Neuron (in vitro differentiated cells): ENCODE data around the gene GRIN2A.

Experiments
- H2AFZ ChIP-seq: one replicate; pipeline ENCODE4 v1.6.1; 2013; ENCODE audit warnings: low read depth, mild to moderate bottlenecking, inconsistent platforms, low read length, moderate library complexity
- H3K27me3 ChIP-seq: one replicate; pipeline ENCODE4 v1.6.1; 2013; ENCODE audit warnings: low read length; ENCODE audit not compliant: insufficient read depth
- H3K36me3 ChIP-seq: one replicate; pipeline ENCODE4 v1.6.1; 2013; ENCODE audit warnings: low read length; ENCODE audit not compliant: insufficient read depth
- H3K4me1 ChIP-seq: one replicate; pipeline ENCODE4 v1.6.1; 2013; ENCODE audit warnings: low read length; ENCODE audit not compliant: insufficient read depth
- H3K4me3 ChIP-seq: 2 replicates; pipeline ENCODE4 v1.5.1; 2013; ENCODE audit warnings: mild to moderate bottlenecking, low read length, moderate library complexity
- H3K9me3 ChIP-seq: one replicate; pipeline ENCODE4 v1.6.1; 2013; ENCODE audit warnings: low read length

GRIN2A gene

DNA sequence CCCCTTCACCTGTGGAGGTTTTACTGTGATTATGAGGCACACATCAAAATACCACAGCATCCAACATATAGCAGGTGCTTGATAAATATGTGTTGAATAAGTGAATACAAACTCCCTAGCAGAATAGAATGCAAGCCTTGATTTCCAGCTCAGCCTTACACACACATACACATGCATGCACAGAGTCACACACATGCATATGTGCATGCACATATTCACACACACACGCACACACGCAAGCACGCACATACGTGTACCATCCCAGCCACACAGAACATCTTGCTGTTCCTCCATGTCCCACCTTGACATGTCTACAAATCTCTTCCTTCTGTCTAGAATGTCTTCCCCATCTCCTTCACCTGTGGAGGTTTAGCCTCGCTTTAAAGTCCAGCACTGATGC is 160.1 kb downstream of the GRIN2A start:
- Histone ChIP-seq H3K4me1 (no peaks in the 10 kb centered on the region), H3K9me3 (no peaks in the 10 kb centered on the region), H3K27me3 (no peaks in the 10 kb centered on the region), H3K4me3 (no peak overlapping the region), H2AFZ (no peak overlapping the region), H3K36me3 (no peaks in the 10 kb centered on the region)

DNA sequence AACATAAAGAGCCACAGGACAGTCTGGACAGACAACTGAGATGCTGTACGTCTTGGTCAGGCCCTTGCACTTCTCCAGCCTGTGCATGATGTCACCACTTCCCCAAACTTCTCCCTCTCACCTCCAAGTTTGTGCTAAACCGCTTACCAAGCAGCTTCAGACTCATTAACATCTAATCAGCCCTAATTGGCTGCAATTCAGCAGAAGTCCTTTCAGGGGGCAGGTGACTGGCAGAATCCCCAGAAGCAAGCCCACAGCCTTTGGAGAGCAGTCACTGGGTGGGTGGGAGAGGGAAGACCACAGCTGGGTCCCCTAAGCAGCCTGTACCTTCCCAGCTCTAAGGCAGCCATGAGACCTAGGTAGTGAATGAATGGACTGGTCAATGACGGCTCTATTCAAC is 161.4 kb downstream of the GRIN2A start:
- H2AFZ ChIP-seq, result no peak overlapping the region
- H3K4me3 ChIP-seq, result no peak overlapping the region
- no peaks in the 10 kb centered on the region for H3K9me3 ChIP-seq
- no peaks in the 10 kb centered on the region for H3K27me3 ChIP-seq
- H3K36me3 ChIP-seq, result no peaks in the 10 kb centered on the region
- H3K4me1 ChIP-seq, result no peaks in the 10 kb centered on the region

DNA sequence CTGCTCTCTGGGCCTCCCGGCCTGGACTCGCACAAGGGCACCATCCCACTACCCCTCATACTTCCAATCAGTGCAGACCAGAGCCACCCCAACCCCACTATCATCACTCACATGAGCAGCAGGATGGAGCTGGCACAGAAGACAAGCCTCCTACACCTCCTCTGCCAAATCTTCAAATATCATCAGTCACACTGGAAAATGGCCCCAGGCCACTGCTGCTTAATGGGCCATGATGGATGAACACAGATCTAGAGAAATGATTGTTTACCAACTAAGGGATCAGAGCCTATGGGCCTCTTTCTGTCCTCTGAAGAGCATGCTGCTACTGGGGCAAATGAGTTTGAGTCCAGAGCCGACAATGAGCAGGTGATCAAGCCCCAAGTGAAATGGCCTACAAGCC is 165.5 kb downstream of the GRIN2A start:
- no peaks in the 10 kb centered on the region for H3K27me3 ChIP-seq
- H3K4me1 ChIP-seq, result no peaks in the 10 kb centered on the region
- no peaks in the 10 kb centered on the region for H3K9me3 ChIP-seq
- H2AFZ ChIP-seq, result no peak overlapping the region
- no peak overlapping the region for H3K4me3 ChIP-seq
- H3K36me3 ChIP-seq, result no peaks in the 10 kb centered on the region

DNA sequence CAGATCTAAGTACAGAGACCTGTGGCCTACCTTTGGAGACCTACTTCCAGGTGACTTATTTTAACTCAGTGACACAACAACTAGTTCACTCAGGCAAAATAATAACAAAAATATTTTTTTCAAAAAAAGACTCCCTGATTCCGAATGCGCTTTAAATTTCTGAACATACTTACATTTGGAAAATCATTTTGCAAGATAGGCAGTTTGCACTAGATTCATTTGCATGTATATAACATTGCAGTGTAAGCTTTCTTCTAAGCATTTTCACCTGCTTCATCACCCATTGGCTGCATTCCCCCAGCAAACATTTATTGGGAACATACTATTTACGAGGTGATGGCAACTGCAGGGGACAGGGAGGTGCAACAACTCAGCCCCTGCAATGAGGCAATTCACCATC is 166.8 kb downstream of the GRIN2A start:
- Histone ChIP-seq H3K4me1 (no peaks in the 10 kb centered on the region), H3K36me3 (no peaks in the 10 kb centered on the region), H3K4me3 (no peak overlapping the region), H3K27me3 (no peaks in the 10 kb centered on the region), H2AFZ (no peak overlapping the region), H3K9me3 (no peaks in the 10 kb centered on the region)

DNA sequence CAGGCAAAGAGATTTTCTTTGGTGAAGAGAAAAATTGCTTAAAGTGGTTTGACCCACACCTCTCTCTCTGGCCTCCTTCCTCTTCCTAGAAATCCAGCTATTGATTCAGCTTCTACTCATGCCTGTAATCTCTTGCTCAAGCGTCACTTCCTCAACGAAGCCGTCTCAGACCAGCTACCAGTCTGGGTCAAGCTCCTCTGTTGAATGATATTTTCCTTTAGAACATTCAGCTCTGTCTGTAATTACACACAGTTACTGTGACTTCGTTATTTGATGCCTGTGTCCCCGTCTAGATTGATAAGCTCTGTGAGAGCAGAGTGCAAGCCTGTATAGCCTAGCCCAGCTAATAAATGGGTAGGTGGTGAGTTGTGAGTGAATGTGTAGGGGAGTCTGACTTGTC is 168.5 kb downstream of the GRIN2A start:
- Histone ChIP-seq H3K27me3 (no peaks in the 10 kb centered on the region), H3K4me1 (no peaks in the 10 kb centered on the region), H2AFZ (no peak overlapping the region), H3K9me3 (no peaks in the 10 kb centered on the region), H3K36me3 (no peaks in the 10 kb centered on the region), H3K4me3 (no peak overlapping the region)

DNA sequence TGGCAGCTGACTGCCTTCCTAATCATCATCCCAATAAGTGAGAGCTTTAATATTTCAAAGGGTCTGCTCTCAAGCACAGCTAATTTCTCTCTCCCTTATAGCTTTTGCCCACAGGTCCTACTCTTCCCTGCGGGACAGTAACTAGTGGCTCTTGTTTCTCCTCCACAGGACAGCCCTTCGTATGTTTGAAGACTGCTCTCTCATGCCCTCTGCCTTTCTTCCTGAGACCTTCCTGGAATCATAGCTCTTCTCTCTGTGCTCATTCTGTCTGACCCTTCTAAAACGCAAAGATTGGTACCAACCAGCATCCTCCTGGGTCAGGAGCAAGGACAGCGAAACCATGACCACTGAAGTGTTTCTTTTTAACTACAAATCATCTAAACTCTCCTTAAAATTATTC is 168.9 kb downstream of the GRIN2A start:
- H3K4me3 ChIP-seq, result no peak overlapping the region
- no peak overlapping the region for H2AFZ ChIP-seq
- H3K36me3 ChIP-seq, result no peaks in the 10 kb centered on the region
- H3K4me1 ChIP-seq, result no peaks in the 10 kb centered on the region
- no peaks in the 10 kb centered on the region for H3K9me3 ChIP-seq
- H3K27me3 ChIP-seq, result no peaks in the 10 kb centered on the region

DNA sequence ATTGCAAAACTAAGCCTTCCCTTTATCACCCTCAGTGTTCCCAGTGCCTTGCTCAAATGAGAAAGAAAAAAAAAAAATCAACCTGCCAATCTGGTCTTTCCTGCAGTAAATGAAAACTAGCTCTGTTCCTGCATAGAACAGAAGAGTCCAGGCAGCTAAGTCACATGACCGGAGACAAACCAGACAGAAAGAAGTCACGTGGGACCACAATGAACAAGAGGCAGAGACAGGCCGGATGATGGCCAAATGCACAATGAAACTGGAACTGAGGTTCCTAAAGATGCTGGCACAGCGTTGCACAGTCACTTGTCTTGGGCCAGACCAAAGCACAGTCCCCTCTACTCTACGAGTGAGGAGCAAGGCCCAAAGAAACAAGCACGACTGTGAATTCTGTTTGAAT is 172.5 kb downstream of the GRIN2A start:
- H2AFZ ChIP-seq, result no peak overlapping the region
- no peaks in the 10 kb centered on the region for H3K36me3 ChIP-seq
- H3K9me3 ChIP-seq, result no peaks in the 10 kb centered on the region
- no peaks in the 10 kb centered on the region for H3K27me3 ChIP-seq
- H3K4me3 ChIP-seq, result no peak overlapping the region
- H3K4me1 ChIP-seq, result no peaks in the 10 kb centered on the region

DNA sequence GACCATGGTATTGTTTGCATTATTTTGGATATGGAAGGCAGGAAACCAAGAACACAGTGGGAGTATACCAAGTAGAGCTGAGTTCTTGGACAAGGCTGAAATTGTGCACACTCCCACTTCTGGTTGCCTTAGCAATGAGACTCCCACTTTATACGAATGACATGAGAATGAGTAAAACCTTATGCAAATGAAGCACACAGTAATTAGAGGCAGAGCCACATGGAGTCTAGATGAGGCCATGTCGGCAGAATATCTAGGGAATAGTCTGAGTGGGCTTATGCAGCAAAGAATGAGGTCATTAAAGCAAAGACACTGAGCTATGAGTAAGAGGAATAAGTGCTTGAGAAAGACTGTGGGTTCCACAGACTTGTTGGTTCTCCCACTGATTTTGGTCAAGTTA is 178.7 kb downstream of the GRIN2A start:
- no peaks in the 10 kb centered on the region for H3K27me3 ChIP-seq

DNA sequence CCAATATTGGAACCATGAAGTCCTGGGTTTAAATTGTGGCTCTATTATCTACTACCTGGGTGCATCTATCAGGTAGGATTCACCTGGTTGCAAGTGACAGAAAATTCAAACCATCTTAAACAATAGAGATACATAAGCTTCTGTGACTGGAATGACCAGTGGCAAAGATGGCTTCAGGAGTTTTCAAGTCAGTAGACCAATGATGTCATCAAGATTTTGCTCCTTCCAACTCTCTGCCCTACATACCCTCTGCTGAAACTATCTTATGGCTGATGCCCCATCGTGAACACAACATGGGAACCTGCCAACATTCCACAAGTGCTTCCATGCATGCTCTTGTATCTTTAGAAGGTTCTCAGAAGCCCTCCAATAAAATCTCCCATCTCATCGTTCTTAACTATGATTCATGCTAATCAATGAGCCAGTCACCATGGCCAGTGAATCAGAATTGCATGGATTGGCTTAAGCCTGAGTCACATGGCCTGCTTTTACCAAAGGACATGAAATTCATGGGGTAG is 180.9 kb downstream of the GRIN2A start:
- Histone ChIP-seq H3K36me3 (no peaks in the 10 kb centered on the region), H3K27me3 (no peaks in the 10 kb centered on the region), H3K4me1 (no peaks in the 10 kb centered on the region), H3K4me3 (no peak overlapping the region), H3K9me3 (no peaks in the 10 kb centered on the region), H2AFZ (no peak overlapping the region)

More for the DNA sequence above, 178.7 kb downstream of the GRIN2A start:
- Histone ChIP-seq H3K36me3 (no peaks in the 10 kb centered on the region), H3K4me3 (no peak overlapping the region), H3K4me1 (no peaks in the 10 kb centered on the region), H3K9me3 (no peaks in the 10 kb centered on the region), H2AFZ (no peak overlapping the region)

DNA sequence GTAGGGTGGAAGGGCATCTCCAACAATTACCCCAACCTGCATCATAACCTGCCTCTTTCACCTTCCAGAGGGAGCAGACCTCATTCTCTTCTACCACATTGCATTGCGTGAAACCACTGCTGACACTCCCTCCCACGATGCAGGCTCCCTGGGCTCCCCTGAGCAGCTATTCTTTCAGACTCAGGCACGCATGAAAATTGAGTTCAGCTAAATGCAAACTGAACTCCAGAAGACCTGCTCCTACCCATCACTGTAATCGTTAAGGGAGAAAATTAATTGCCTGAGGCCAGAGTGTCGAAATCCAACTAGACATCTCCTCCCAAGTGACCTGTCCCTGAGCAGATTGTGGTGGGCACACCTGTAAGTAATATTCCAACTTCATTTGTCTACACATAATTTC is 186.0 kb downstream of the GRIN2A start:
- H2AFZ ChIP-seq, result no peak overlapping the region
- no peaks in the 10 kb centered on the region for H3K9me3 ChIP-seq
- no peaks in the 10 kb centered on the region for H3K4me1 ChIP-seq
- H3K27me3 ChIP-seq, result no peaks in the 10 kb centered on the region
- no peaks in the 10 kb centered on the region for H3K36me3 ChIP-seq
- no peak overlapping the region for H3K4me3 ChIP-seq

DNA sequence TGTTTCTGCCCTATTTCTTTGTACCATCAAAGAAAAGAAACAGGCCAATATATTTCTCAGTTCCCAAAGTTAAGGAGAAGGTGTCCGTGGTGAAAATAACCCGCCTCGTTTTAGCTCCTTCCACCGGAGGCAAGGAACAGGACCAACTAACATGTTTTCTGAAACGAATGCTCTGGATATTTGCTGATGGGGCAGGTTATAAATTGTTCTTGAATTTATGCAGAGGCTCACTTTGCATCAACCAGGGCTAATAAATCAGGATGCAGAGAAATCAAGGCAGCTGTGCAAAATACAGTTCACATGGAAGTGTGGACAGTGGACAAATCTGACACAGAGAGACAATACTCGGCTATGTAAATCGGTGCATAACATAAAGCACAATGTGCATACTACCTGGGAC is 189.8 kb downstream of the GRIN2A start:
- no peak overlapping the region for H3K4me3 ChIP-seq
- H3K9me3 ChIP-seq, result no peaks in the 10 kb centered on the region
- no peaks in the 10 kb centered on the region for H3K4me1 ChIP-seq
- no peak overlapping the region for H2AFZ ChIP-seq
- no peaks in the 10 kb centered on the region for H3K36me3 ChIP-seq
- no peaks in the 10 kb centered on the region for H3K27me3 ChIP-seq

DNA sequence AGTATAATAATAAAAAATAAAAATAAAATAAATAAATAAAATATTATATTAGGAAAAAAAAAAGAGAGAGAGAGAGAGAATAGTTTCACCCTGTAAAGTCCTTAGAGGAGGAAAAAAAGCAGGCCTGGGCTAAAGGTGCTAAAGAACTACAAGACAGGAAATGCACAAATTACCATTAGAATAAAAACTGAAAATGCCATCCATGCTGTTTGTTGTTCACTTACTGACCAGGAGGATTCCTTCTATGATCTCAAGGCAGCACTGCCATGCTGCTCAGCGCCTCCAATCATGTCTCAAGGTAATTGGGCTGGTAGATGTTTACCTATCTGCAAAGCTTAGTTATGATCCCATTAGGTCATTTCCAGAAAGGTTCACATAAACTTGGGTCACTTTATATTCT is 201.2 kb downstream of the GRIN2A start:
- Histone ChIP-seq H3K4me1 (no peaks in the 10 kb centered on the region), H2AFZ (no peak overlapping the region), H3K36me3 (no peaks in the 10 kb centered on the region), H3K27me3 (no peaks in the 10 kb centered on the region), H3K9me3 (no peaks in the 10 kb centered on the region), H3K4me3 (no peak overlapping the region)

DNA sequence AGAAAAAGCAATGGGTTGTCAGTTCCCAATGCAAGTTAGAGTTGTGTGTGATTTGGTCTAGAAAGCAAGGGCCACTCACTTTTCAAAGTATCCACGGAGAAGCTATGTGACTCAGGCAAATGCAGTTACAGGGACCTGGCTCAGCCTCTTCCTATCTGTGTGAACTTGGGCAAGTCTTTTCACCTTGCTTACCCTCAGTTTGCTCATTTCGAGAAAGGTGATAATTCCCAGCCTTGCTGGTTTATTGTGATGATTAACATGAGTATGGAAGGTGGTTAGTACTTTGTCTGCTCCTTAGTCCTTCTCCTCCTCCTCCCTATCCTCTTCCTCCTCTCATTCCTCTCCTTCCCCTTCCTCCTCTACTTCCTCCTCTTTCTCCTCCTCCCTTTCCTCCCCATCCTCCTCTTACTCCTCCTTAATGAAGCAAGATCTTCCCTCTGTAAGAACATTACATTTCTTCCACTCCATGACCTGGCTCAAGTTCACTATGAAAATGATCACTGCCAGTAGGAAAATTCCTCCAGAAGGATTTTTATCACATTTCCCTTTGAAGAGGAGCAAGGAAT is 204.0 kb downstream of the GRIN2A start:
- no peaks in the 10 kb centered on the region for H3K4me1 ChIP-seq
- no peaks in the 10 kb centered on the region for H3K36me3 ChIP-seq
- no peak overlapping the region for H3K4me3 ChIP-seq
- H3K27me3 ChIP-seq, result no peaks in the 10 kb centered on the region
- no peaks in the 10 kb centered on the region for H3K9me3 ChIP-seq
- H2AFZ ChIP-seq, result no peak overlapping the region

DNA sequence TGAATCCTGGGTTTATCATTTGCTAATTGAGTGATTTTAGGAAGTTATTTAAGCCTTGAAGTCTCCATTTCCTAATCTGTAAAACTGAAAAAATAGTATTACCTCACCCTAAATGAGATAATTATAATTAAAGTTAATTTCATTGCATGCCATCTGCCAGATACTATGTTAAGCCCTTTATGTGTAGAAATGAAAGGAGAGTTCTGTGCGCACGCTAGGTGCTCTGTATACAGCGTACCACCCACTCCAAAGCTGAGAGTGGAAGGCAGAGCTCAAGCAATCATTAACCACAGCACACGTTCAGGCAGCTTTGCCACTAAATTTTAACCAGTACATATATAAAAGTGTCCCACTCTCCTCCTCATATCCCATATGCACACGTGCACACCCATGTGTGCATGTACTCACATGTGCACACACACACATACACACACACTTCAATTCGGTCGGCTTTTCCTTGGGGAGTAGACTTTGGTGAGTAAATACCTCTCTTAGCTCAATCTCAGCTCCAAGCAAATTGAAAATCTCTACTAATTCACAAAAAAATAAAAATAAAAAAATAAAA is 204.8 kb downstream of the GRIN2A start:
- Histone ChIP-seq H3K36me3 (no peaks in the 10 kb centered on the region), H2AFZ (no peak overlapping the region), H3K27me3 (no peaks in the 10 kb centered on the region), H3K9me3 (no peaks in the 10 kb centered on the region), H3K4me1 (no peaks in the 10 kb centered on the region), H3K4me3 (no peak overlapping the region)
